GM18498 (cell line): Measurements from ENCODE around the gene ACOT7.
"Not testable (repeated sequence)": the region's sequence is repeated elsewhere in the genome, so short reads cannot be mapped to it uniquely, and the experiment has no call there.

Experiments used
- ATAC-seq: cut with Tn5 transposase; IDR thresholded peaks from one replicate; pipeline ENCODE4 v1.9.1; 2021; ENCODE audit warnings: mild to moderate bottlenecking, moderate library complexity; ENCODE audit not compliant: unreplicated experiment

Gene ACOT7

GRCh38 chr1:6241887-6242740 lies 151.5 kb downstream of the ACOT7 start:
- no peak for ATAC-seq

- ATAC-seq, result no peak
Measured at GRCh38 chr1:6241107-6241886, 152.3 kb downstream of the ACOT7 start.

- no peak for ATAC-seq
Measured at GRCh38 chr1:6239950-6240768, 153.4 kb downstream of the ACOT7 start.

- no peak for ATAC-seq
Measured at GRCh38 chr1:6239213-6239752, 154.3 kb downstream of the ACOT7 start.

- no peak for ATAC-seq
Measured at GRCh38 chr1:6237093-6237492, 156.5 kb downstream of the ACOT7 start.

GRCh38 chr1:6235296-6235677 lies 158.3 kb downstream of the ACOT7 start:
- ATAC-seq, result no peak

- ATAC-seq, result no peak
Measured at GRCh38 chr1:6234502-6235295, 158.9 kb downstream of the ACOT7 start.

- ATAC-seq, result no peak
Measured at GRCh38 chr1:6233376-6233775, 160.2 kb downstream of the ACOT7 start.

GRCh38 chr1:6225651-6226050 lies 167.9 kb downstream of the ACOT7 start:
- ATAC-seq, result no peak

- ATAC-seq, result no peak
Measured at GRCh38 chr1:6224718-6225117, 168.8 kb downstream of the ACOT7 start.

GRCh38 chr1:6223617-6224016 lies 169.9 kb downstream of the ACOT7 start:
- no peak for ATAC-seq

- ATAC-seq, result no peak
Measured at GRCh38 chr1:6222636-6223035, 170.9 kb downstream of the ACOT7 start.

- ATAC-seq, result no peak
Measured at GRCh38 chr1:6221210-6221784, 172.3 kb downstream of the ACOT7 start.

- ATAC-seq, result no peak
Measured at GRCh38 chr1:6220236-6220635, 173.3 kb downstream of the ACOT7 start.

GRCh38 chr1:6219641-6220040 lies 173.9 kb downstream of the ACOT7 start:
- ATAC-seq, result not testable (repeated sequence)

- no peak for ATAC-seq
Measured at GRCh38 chr1:6218375-6219164, 175.0 kb downstream of the ACOT7 start.
